T-helper 2 cell (primary cell): ENCODE measurements around the gene SLC35F3.
"Not testable (repeated sequence)": the region's sequence is repeated elsewhere in the genome, so short reads cannot be mapped to it uniquely, and the experiment has no call there.

Experiments
- DNase-seq, 5 experiments: peaks; one replicate each; pipeline versions ENCODE4 v3.0.0 to v3.0.0-alpha.2; 2012 to 2022

SLC35F3 gene

GRCh38 chr1:234297668-234298067 lies 393.2 kb downstream of the SLC35F3 start:
- DNase-seq, result no peak

GRCh38 chr1:234300096-234300495 lies 395.6 kb downstream of the SLC35F3 start:
- DNase-seq, result no peak

- not testable (repeated sequence) for DNase-seq
These were observed 397.2 kb downstream of the SLC35F3 start for GRCh38 chr1:234301663-234302062.

GRCh38 chr1:234302354-234302962 lies 398.0 kb downstream of the SLC35F3 start:
- DNase-seq, result peak in 1 of 5 experiments; percentile 51

- DNase-seq, result no peak
These were observed 398.8 kb downstream of the SLC35F3 start for GRCh38 chr1:234303231-234303630.

- no peak for DNase-seq
These were observed 403.2 kb downstream of the SLC35F3 start for GRCh38 chr1:234307726-234308125.

GRCh38 chr1:234309243-234309597 lies 404.7 kb downstream of the SLC35F3 start:
- DNase-seq, result no peak

GRCh38 chr1:234309598-234310459 lies 405.4 kb downstream of the SLC35F3 start:
- DNase-seq, result peak in 4 of 5 experiments; percentile 20 to 81 (median 52)

- DNase-seq, result no peak
These were observed 406.0 kb downstream of the SLC35F3 start for GRCh38 chr1:234310460-234310817.

- DNase-seq, result no peak
These were observed 406.9 kb downstream of the SLC35F3 start for GRCh38 chr1:234311414-234311813.

- DNase-seq, result no peak
These were observed 408.7 kb downstream of the SLC35F3 start for GRCh38 chr1:234313171-234313570.

GRCh38 chr1:234315091-234315541 lies 410.6 kb downstream of the SLC35F3 start:
- peak in 1 of 5 experiments; percentile 97 for DNase-seq

- DNase-seq, result peak in 1 of 5 experiments; percentile 31
These were observed 411.1 kb downstream of the SLC35F3 start for GRCh38 chr1:234315588-234315987.

- no peak for DNase-seq
These were observed 412.0 kb downstream of the SLC35F3 start for GRCh38 chr1:234316486-234316885.

GRCh38 chr1:234316937-234317336 lies 412.5 kb downstream of the SLC35F3 start:
- DNase-seq, result no peak

- no peak for DNase-seq
These were observed 415.6 kb downstream of the SLC35F3 start for GRCh38 chr1:234320069-234320468.

- DNase-seq, result no peak
These were observed 416.1 kb downstream of the SLC35F3 start for GRCh38 chr1:234320549-234320948.

- DNase-seq, result no peak
These were observed 416.8 kb downstream of the SLC35F3 start for GRCh38 chr1:234321231-234321630.

- DNase-seq, result no peak
These were observed 417.6 kb downstream of the SLC35F3 start for GRCh38 chr1:234322097-234322496.

GRCh38 chr1:234322979-234323378 lies 418.5 kb downstream of the SLC35F3 start:
- DNase-seq, result peak in 3 of 5 experiments; percentile 44 to 70 (median 44)

GRCh38 chr1:234324821-234325220 lies 420.3 kb downstream of the SLC35F3 start:
- no peak for DNase-seq

GRCh38 chr1:234325878-234326496 lies 421.5 kb downstream of the SLC35F3 start:
- DNase-seq, result peak in 1 of 5 experiments; percentile 67
